Activated CD4-positive, alpha-beta T cell treated with anti-CD3 and anti-CD28 coated beads, Interleukin-2, amount 50 U/mL, for 16 hours (primary cell): Measurements from ENCODE around the gene CORIN.
"Not testable (repeated sequence)": the region's sequence is repeated elsewhere in the genome, so short reads cannot be mapped to it uniquely, and the experiment has no call there.

Experiments
- DNase-seq: peaks from one replicate; pipeline ENCODE4 v3.0.0-alpha.2; 2020

The CORIN gene

GRCh38 chr4:47830265-47831025 lies 7.4 kb downstream of the CORIN start:
- no peak for DNase-seq

- no peak for DNase-seq
Observed at GRCh38 chr4:47829438-47829837, 8.4 kb downstream of the CORIN start.

- DNase-seq = no peak
Observed at GRCh38 chr4:47827343-47828047, 10.4 kb downstream of the CORIN start.

- no peak for DNase-seq
Observed at GRCh38 chr4:47824840-47825239, 13.0 kb downstream of the CORIN start.

GRCh38 chr4:47819178-47819577 lies 18.7 kb downstream of the CORIN start:
- DNase-seq = no peak

GRCh38 chr4:47817275-47817674 lies 20.6 kb downstream of the CORIN start:
- DNase-seq = no peak

- DNase-seq = no peak
Observed at GRCh38 chr4:47816748-47817147, 21.1 kb downstream of the CORIN start.

GRCh38 chr4:47814618-47815295 lies 23.1 kb downstream of the CORIN start:
- no peak for DNase-seq

GRCh38 chr4:47809654-47810203 lies 28.1 kb downstream of the CORIN start:
- no peak for DNase-seq

- no peak for DNase-seq
Observed at GRCh38 chr4:47804598-47804997, 33.3 kb downstream of the CORIN start.

- DNase-seq = no peak
Observed at GRCh38 chr4:47801481-47802002, 36.3 kb downstream of the CORIN start.

- DNase-seq = no peak
Observed at GRCh38 chr4:47798165-47798564, 39.7 kb downstream of the CORIN start.

GRCh38 chr4:47791965-47792364 lies 45.9 kb downstream of the CORIN start:
- no peak for DNase-seq

- no peak for DNase-seq
Observed at GRCh38 chr4:47790105-47790504, 47.8 kb downstream of the CORIN start.

- DNase-seq = no peak
Observed at GRCh38 chr4:47788126-47788525, 49.7 kb downstream of the CORIN start.

GRCh38 chr4:47786958-47787370 lies 50.9 kb downstream of the CORIN start:
- DNase-seq = no peak

GRCh38 chr4:47785153-47785552 lies 52.7 kb downstream of the CORIN start:
- DNase-seq = no peak

GRCh38 chr4:47784222-47784621 lies 53.6 kb downstream of the CORIN start:
- no peak for DNase-seq

- DNase-seq = no peak
Observed at GRCh38 chr4:47776353-47776752, 61.5 kb downstream of the CORIN start.

GRCh38 chr4:47774079-47774478 lies 63.8 kb downstream of the CORIN start:
- DNase-seq = no peak

- no peak for DNase-seq
Observed at GRCh38 chr4:47771020-47771419, 66.8 kb downstream of the CORIN start.

GRCh38 chr4:47767956-47768355 lies 69.9 kb downstream of the CORIN start:
- not testable (repeated sequence) for DNase-seq

GRCh38 chr4:47763279-47763678 lies 74.6 kb downstream of the CORIN start:
- no peak for DNase-seq
